ENCODE data around the gene SLC5A10.

DNA sequence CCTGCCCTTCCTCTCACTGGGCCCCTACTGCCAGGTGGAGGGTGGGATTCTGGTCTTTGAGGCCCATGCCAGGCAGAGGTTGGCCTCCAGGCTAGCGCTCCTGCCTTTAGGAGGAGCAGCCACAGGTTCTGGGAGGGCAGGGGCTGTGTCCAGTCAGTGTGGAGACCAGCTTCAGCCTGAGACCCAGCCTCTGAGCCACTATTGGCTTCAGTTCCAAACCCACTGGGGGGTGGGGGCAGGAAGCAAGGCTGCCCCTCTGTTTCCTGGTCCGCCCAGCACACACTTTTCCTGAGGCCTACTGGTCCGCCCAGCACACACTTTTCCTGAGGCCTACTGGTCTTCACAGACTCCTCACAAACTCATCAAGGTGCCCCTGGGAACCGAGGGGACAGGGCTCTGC is 16.4 kb downstream of the SLC5A10 start:
- no peak for TF ChIP-seq POLR2A (IDR thresholded peaks at IDR 0.05)
- no peak for TF ChIP-seq CTCF (IDR thresholded peaks at IDR 0.05 in 8 of 11, conservative IDR thresholded peaks at IDR 0.05 in 3 of 11)
